HG03095 (cell line): ENCODE data around the gene FCER1G.

Source experiments
- ATAC-seq: cut with Tn5 transposase; IDR thresholded peaks from one replicate; pipeline ENCODE4 v1.9.1; 2021; ENCODE audit warnings: moderate library complexity; ENCODE audit not compliant: unreplicated experiment

The FCER1G gene

DNA sequence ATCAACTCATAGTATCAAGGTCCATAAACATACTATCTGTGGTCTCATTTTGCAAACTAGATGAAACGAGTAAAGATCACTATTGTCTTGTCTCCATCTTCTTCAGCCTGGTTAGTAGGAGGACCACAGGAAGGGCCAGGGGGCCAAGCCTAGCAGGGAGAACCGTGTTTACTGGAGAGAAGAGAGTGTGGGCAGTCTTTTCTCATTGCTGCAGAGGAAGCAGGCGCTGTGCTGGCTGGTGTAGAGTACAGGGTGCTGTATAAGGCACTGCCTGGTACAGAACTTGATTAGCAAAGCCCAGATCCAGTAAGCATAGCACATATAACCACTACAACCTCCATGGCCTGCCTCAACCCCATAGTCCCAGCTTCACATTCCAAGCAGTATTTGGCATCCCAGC is 27.8 kb upstream of the FCER1G start:
- ATAC-seq = no peak

DNA sequence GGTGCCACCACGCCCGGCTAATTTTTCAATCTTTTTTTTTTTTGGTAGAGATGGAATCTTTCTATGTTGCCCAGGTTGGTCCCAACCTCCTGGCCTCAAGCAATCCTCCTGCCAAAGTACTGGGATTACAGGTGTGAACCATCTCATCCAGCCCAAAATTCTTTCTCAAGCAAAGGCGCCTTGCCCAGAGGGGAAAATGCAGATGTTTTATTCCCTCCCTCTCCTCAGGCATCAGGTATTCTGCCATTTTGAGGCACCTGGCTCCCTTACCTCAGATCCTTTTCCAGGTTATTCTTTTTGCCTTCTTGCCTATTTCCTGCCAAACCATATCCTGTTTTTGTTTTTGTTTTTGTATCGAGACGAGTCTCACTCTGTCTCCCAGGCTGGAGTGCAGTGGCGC is 26.7 kb upstream of the FCER1G start:
- ATAC-seq = no peak

DNA sequence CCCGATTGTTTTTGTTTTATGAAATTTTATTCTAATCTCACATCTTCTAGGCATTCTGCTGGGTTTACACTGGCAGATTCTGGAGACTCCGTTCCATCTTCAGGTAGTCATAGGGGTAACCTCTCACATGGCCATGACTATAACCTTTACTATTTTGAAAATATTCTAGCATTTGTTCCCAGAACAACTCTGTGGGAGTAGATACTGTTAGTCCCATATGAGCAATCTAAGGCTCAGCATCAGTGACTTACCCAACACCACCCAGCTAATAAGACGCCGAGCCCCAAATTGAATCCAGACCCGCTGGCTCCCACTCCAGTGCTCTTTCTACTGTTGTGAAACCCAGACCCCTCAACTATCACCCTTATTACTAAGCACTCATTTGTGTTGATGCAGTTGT is 26.1 kb upstream of the FCER1G start:
- no peak for ATAC-seq

DNA sequence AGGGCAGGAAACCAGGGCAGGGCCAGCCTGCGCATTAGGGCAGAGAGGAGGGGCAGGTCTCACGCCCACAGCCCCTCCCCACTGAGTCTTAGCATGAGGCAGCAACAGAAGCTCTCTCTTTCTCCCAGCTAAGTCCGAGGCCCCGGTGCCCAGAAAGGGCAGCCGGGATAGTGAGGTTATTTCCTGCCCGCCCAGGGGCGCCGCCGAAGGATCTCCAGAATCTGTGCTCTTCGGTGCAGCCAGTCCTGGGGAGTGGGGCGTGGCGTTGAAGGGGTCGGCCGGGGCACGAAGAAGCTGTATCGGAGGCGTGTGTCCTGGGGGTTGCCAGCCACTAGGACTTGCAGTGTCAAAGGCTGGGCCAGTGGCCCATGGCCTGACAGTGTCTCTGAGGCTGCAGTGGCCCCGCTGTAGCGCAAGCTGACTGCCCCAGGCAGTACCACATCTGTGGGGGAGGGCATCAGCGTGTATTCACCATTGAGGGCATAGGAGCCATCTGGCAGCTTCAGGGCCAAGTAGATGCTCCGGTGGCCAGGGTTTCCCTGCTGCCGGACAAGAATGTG is 24.1 kb upstream of the FCER1G start:
- no peak for ATAC-seq

DNA sequence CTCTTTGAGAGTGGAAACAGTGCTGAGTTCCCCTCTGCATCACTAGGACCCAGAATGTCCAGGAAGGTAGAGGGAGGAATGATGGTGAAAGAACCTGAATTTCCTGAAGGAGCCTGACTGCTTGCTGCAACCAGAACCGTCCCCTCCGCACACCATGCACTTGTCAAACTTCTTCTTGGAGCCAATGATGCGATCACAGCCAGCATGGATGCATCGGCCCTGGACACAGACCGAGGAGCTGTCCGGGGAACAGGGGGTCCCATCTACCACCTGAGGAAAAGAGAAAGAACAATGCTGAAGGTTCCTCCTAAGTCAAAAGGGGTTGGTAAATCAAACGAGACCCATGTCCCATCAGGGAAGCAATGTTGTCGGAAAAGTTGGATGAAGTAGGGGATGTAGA is 23.1 kb upstream of the FCER1G start:
- no peak for ATAC-seq

DNA sequence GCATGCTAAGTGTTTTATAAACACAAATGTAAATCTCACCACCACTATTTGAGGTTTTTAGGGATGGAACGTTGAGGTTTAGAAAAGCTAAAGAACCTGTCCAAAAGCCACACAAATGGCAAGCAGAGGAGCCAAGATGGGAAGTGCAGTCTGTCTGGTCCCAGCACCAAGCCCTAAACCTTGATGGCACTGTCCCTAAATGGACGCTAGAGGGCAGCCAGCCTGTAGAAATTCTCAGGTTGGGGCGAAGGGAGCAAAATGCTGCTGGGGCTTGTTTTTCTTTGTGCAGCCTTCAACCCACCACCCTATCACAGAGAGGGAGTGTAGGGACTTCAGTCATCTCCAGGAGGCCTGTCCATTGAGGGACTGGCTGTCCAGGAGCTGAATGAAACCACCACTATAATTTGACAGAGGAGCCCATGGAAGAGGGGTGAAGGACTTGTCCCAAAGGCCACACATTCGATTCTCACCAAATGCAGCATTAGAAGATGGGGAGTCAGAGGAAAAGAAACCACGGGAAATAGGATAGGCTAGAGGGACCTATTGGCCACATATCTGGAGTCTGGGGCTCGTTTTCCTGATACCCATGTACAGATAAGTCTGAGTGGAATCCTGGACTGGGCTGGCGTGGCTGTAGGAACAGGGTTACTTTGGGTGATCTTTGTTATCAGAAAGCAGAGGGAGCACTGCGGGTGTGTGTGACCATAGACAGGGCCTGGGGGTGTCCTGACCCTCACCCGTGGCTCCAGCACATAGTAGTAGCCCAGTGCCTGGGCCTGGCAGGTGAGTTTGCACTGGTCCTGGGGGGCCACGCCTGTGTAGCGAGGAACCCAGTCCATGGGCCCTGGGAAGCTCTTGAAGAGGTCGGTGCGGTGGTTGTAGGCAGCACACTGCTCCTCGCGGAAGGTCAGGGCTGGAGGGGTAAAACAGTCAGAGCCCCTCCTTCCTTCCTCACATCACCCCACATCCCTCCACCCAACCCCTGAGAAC is 22.3 kb upstream of the FCER1G start:
- no peak for ATAC-seq

DNA sequence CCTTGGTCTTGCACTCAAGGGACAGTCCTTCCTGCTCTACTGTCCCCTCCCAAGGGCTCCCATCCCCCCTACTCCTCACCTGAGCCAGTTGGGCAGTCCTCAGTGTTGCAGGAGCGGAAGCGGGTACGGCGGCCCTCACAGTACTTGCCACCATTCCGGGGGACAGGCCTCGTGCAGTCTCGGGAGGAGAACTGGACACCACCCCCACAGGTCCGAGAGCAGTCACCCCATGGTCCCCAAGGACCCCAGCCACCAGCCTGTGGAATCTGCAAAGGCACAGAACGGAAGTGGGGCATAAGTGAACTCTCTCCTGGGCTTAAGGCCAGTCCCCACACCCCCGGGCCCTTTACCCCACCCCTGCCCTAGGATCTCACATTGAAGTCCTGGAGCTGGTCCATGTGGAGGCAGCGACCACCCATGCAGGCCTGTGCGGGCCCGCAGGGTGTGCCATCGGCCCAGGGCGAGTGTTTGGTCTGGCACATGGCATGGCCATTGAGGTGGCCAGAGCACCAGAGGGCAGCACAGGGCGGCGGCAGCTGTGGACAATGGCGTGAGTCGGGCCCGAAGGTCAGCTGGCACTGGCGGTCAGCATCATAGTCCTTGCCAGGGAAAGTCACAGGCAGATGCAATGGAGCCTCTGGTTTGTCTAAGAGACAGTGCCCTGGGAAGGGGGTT is 21.4 kb upstream of the FCER1G start:
- no peak for ATAC-seq

DNA sequence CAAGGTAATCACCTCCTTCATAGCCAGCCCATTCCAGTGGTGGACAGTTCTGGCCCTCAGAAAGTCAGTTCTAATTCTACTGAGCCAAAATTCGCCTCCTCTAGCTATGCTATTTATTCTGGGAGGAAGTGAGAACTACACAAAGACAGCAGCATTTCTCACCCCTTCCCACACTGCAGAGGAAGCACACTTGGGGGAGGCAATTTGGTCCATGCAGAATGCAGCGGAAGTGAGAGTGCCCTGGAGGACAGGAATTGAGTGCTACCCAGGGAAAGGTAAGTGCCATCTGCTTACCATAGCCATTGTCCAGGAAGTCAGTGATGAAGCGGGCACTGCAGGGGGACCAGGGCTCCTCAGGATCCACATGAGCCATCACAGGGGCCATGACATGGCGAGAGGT is 19.9 kb upstream of the FCER1G start:
- peak; percentile 45 for ATAC-seq

DNA sequence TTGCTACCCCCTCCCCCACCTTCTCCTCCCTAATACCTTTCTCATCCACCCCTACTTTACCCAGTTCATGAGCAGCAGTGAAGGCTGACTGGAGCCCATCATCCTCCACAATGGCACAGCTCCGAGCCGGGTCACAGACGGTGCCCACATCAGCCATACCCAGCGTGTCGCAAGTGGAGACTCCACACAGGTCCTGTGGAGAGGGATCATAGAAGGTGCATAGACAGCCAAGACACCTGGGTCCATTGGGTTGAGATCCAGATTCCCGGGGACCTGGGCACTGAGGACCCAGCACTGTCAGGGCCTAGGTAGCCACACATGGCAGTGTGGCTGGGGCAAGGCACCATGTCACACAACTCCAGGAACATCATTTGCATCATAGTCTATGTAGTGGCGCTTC is 19.0 kb upstream of the FCER1G start:
- no peak for ATAC-seq

DNA sequence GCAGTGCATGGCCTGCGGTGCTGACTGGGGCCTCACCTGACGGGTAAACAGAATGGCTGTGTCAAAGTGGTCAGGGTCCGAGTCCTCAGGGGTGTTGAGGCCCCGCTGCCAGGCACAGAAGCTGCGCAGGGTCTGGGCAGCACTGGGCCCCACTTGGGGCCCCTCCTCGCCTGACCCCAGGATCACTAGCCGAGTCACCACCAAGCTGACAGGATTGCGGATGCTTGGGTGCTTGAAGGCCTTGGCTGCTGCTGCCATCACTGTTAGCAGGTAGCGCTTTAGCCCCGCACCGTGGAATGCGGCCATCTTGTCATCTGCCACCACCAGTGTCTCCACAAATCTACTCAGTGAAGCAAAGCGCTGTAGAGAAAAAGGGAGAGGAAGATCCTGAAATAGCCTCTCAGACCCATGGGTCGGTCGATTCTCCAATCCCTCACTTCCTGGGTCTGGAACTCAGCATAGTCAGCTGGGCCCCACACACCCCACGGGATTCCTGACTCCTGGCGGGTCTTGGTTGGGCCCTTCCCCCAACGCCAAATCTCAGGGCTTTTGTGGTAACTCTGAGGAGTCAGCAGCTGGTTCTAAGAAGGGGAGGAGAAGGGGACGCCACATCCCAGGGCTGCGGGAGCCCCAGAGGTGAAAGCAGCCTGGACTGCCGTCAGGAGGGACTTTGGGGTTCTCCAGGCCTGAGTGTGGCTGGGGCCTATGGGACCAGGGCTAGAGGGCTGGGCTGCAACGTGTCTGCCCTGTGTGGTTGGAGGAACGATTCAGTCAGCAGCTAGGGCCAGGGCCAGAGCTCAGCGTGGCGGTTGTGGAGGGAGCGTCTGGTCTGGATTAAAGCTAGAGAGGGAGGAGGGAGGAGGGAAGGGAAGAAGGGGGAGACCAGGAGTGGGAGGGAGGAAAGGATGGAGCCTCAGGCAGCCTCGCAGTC is 18.3 kb upstream of the FCER1G start:
- ATAC-seq = no peak

GRCh38 chr1:161197560-161198193 is 17.4 kb upstream of the FCER1G start:
- no peak for ATAC-seq

GRCh38 chr1:161198194-161198896 is 16.8 kb upstream of the FCER1G start:
- no peak for ATAC-seq

- ATAC-seq = no peak
Observed at GRCh38 chr1:161198897-161199431, 16.1 kb upstream of the FCER1G start, which contains the start of gene ADAMTS4. TSS of gene ADAMTS4 (minus strand) at chr1:161199054. CDS start at chr1:161198627, 427 bp downstream.

DNA sequence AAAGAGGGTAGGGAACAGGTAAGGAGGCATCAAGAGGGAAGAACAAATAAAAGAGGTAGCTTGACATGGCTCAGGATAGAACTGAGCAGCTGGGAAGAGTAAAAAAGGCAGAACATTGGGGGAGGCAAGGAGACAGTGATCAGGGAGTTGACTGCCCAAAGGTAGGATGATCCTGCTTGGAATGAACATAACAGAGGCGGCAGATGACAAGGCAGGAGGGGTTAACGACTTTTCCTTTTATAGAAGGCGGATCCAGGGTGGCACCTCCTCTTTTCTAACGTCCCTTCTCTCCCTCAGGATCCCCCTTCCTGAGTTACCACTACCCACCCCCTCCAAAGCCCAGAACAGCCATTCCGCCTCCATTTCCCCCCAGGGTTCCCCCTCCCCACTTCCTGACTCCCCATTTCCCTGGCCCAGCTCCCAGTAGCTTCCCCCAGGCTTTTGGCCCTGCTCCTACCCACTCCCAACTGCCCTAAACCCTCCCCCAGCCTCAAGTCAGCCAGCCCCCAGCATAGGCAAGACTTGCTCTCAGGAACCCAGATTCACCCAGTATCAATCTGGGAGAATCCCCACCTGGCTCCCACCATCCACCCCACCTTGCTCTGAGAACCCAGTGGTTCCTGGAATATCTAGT is 15.5 kb upstream of the FCER1G start:
- no peak for ATAC-seq

GRCh38 chr1:161200421-161200991 is 14.6 kb upstream of the FCER1G start:
- ATAC-seq = no peak

DNA sequence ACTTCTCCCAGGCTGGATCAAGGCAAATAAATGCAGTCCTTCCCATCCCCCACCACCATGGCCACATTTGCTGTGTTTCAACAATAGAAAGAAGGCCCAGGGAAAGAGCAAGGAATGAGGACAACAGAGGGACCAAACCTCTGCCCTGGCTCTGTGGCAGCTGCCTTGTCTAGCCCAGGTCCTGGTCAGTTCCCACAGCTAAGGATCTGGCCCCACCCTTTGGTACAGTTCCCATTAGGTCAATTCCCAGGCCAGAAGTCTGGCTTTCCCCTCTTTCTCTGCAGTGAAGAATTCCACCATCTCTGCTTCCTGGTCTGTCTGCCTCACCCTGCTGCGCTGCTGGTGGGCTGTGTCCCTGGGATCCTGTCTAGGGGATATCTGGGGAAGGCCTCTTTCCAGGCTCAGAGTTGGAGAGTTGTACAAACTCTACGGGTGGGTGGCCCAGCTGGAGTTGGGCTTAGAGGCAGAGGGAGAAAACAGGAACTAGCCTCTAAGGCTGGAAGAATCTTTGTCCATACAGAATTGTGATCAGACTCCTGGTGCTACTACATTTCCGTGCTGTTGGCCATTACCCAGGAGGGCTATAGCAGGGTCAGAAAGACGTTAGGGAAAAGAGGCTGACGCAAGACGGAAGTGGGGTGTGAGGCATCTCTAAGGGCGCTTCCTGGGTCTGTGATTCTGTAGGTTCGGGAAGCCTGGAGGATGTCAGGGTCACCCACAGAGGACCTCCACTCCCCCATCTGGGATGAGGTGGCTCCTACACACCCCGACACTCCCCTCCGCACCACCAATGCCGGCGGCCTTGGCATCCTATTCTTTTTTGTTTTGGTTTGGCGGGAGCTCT is 13.9 kb upstream of the FCER1G start:
- no peak for ATAC-seq

GRCh38 chr1:161201836-161202712 is 13.0 kb upstream of the FCER1G start, which contains the start of gene NDUFS2:
TSS of gene NDUFS2 (plus strand) at chr1:161202367. CDS start at chr1:161202386, 19 bp downstream.
- peak; percentile 92 for ATAC-seq
